ENCODE data around the gene PLEKHA4.

DNA sequence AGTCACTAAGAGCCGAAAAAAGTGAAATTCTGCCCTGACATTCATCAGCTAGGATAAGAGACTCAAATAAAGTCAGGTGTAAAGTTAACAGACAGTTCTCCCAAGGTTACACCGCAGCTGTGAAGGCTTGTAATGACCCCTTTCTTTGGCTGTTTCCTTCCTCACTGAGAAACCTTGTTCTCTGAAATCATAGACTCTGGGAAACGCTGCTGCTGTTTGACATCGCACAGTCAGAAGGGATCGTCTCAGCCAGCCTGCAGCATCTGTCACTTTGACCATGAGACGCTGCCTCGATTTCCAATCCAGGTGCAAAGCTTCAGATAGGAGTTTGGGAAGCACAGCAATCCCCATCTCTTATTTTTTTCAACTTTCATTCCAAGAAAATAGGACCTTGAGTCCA is 58.3 kb downstream of the PLEKHA4 start:
- no peak for TF ChIP-seq POLR2AphosphoS5 (IDR thresholded peaks at IDR 0.05)
- TF ChIP-seq, protein P1, sequence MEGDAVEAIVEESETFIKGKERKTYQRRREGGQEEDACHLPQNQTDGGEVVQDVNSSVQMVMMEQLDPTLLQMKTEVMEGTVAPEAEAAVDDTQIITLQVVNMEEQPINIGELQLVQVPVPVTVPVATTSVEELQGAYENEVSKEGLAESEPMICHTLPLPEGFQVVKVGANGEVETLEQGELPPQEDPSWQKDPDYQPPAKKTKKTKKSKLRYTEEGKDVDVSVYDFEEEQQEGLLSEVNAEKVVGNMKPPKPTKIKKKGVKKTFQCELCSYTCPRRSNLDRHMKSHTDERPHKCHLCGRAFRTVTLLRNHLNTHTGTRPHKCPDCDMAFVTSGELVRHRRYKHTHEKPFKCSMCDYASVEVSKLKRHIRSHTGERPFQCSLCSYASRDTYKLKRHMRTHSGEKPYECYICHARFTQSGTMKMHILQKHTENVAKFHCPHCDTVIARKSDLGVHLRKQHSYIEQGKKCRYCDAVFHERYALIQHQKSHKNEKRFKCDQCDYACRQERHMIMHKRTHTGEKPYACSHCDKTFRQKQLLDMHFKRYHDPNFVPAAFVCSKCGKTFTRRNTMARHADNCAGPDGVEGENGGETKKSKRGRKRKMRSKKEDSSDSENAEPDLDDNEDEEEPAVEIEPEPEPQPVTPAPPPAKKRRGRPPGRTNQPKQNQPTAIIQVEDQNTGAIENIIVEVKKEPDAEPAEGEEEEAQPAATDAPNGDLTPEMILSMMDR (IDR thresholded peaks at IDR 0.05) = no peak
- no peak for TF ChIP-seq POLR2A (IDR thresholded peaks at IDR 0.05)
- no peak for TF ChIP-seq EP300 (IDR thresholded peaks at IDR 0.05; ENCODE audit: low read depth)

Measured in transverse colon (tissue), 4 donors.